ENCODE measurements around the gene SYTL1.

DNA sequence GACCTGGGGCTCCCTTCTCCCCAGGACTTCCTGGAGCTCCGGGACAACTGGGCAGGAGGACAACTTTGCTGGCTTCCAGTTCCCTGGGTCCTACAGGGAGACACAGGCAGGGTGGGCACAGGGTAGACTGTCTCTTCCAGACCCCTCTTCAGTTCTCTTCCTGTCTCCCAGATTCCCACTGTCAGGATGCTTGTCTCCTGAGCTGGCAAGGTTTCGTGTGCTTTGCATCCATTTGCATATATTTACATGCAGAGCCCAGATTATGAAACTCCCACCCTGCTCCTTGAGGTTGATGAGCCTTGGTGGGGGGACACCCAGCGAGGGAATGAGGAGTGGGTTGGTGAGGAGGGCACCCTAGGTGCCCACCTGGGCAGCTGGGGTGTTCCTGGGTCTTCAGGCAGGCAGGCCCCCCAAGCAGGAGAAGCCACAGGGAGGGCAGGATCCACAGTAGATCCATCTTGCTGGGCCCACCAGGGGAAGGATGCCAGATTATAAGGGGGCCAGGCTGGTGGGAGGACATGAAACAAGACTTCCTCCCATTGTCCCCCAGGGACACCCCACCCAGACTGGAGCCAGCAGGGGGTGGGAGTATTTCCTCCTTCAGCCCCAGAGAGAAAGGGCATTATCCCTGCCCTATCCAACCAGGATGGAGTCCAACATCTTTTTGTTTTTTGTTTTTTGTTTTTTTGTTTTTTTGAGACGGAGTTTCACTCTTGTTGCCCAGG is 32.7 kb downstream of the SYTL1 start, which contains the start of gene FCN3:
- TF ChIP-seq, protein P1, sequence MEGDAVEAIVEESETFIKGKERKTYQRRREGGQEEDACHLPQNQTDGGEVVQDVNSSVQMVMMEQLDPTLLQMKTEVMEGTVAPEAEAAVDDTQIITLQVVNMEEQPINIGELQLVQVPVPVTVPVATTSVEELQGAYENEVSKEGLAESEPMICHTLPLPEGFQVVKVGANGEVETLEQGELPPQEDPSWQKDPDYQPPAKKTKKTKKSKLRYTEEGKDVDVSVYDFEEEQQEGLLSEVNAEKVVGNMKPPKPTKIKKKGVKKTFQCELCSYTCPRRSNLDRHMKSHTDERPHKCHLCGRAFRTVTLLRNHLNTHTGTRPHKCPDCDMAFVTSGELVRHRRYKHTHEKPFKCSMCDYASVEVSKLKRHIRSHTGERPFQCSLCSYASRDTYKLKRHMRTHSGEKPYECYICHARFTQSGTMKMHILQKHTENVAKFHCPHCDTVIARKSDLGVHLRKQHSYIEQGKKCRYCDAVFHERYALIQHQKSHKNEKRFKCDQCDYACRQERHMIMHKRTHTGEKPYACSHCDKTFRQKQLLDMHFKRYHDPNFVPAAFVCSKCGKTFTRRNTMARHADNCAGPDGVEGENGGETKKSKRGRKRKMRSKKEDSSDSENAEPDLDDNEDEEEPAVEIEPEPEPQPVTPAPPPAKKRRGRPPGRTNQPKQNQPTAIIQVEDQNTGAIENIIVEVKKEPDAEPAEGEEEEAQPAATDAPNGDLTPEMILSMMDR (IDR thresholded peaks at IDR 0.05; ENCODE audit: insufficient read depth, low read length), result no peak
- TF ChIP-seq GABPA (IDR thresholded peaks at IDR 0.05; ENCODE audit: low read depth) (no peak), POLR2AphosphoS5 (IDR thresholded peaks at IDR 0.05; ENCODE audit: low read depth) (no peak)

Data from HL-60 (cell line).